Measurements from ENCODE around the gene SLC4A11. TPM values are rescaled to one million over a fixed set of nuclear protein-coding genes. Genes with fewer than 3 reads are reported as not detected.
A peak's percentile ranks its signal among the peaks of the same experiment; 100 is the strongest.
"Not testable (repeated sequence)": the region's sequence is repeated elsewhere in the genome, so short reads cannot be mapped to it uniquely, and the experiment has no call there.

The SLC4A11 gene
- total and polyA plus RNA-seq, 5 experiments from 2014 or later = 1.3 to 2.1 TPM; not detected in 3

- peaks cover 3 to 17% (median 14%) of the 10 kb centered on the region in 4 donors for H3K4me1 Mint-ChIP-seq
- peaks cover 0 to 81% (median 18%) of the 10 kb centered on the region in 3 donors for H3K36me3 Mint-ChIP-seq
- POLR2A ChIA-PET = interaction anchor here (0.6 to 2.4 kb wide), 4 partner anchors 11 to 101 kb away, joined by 4 to 7 read pairs (median 6); no protein-coding TSS in a partner anchor
- DNase-seq (no peak), ATAC-seq (no peak)
- H3K4me3 Mint-ChIP-seq = no peak overlapping the region
- H3K27ac Mint-ChIP-seq = peak overlapping the region in 7 of 10 donors; percentile 48 to 91 (median 53)
- no peaks in the 10 kb centered on the region for H3K27me3 Mint-ChIP-seq
- H3K9me3 Mint-ChIP-seq = no peaks in the 10 kb centered on the region
Measured at GRCh38 chr20:3192226-3193015, 46.6 kb downstream of the SLC4A11 start.

- POLR2A ChIA-PET = no interaction called here
- H3K27me3 Mint-ChIP-seq = no peaks in the 10 kb centered on the region
- ATAC-seq = no peak
- H3K27ac Mint-ChIP-seq = peak overlapping the region in 4 of 10 donors; percentile 10 to 73 (median 35)
- H3K4me1 Mint-ChIP-seq = peaks cover under 1 to 12% (median 9%) of the 10 kb centered on the region in 4 donors
- DNase-seq = peak in 1 of 10 donors; percentile 46
- no peak overlapping the region for H3K4me3 Mint-ChIP-seq
- peaks cover 0 to 73% (median 11%) of the 10 kb centered on the region in 3 donors for H3K36me3 Mint-ChIP-seq
- H3K9me3 Mint-ChIP-seq = no peaks in the 10 kb centered on the region
Measured at GRCh38 chr20:3190681-3191111, 48.3 kb downstream of the SLC4A11 start.

- Mint-ChIP-seq H3K27me3 (no peaks in the 10 kb centered on the region), H3K36me3 (peaks cover 0 to 63% (median 5%) of the 10 kb centered on the region in 3 donors), H3K4me1 (peaks cover 0 to 9% (median 1%) of the 10 kb centered on the region in 4 donors), H3K27ac (peak overlapping the region in 8 of 10 donors; percentile 41 to 80 (median 62)), H3K4me3 (no peak overlapping the region), H3K9me3 (no peaks in the 10 kb centered on the region)
- POLR2A ChIA-PET = no interaction called here
- DNase-seq (no peak), ATAC-seq (no peak)
Measured at GRCh38 chr20:3189561-3190131, 49.3 kb downstream of the SLC4A11 start.

- H3K4me1 Mint-ChIP-seq = peaks cover 0 to 9% (median 0%) of the 10 kb centered on the region in 4 donors
- no peaks in the 10 kb centered on the region for H3K9me3 Mint-ChIP-seq
- H3K4me3 Mint-ChIP-seq = no peak overlapping the region
- peaks cover 0 to 56% (median 5%) of the 10 kb centered on the region in 3 donors for H3K36me3 Mint-ChIP-seq
- no peak for ATAC-seq
- no peak for DNase-seq
- POLR2A ChIA-PET = interaction anchor here (1.0 kb wide), 1 partner anchor 14 kb away, joined by 3 read pairs; no protein-coding TSS in a partner anchor
- peak overlapping the region in 7 of 10 donors; percentile 19 to 78 (median 58) for H3K27ac Mint-ChIP-seq
- H3K27me3 Mint-ChIP-seq = no peaks in the 10 kb centered on the region
Measured at GRCh38 chr20:3188823-3189413, 50.1 kb downstream of the SLC4A11 start.

GRCh38 chr20:3187861-3188260 is 51.1 kb downstream of the SLC4A11 start:
- POLR2A ChIA-PET = not testable (repeated sequence)

GRCh38 chr20:3183896-3184612 is 54.9 kb downstream of the SLC4A11 start:
- Mint-ChIP-seq H3K4me1 (no peaks in the 10 kb centered on the region), H3K27me3 (no peaks in the 10 kb centered on the region), H3K4me3 (no peak overlapping the region), H3K9me3 (no peaks in the 10 kb centered on the region), H3K36me3 (peaks cover 0 to 12% (median 0%) of the 10 kb centered on the region in 3 donors), H3K27ac (peak overlapping the region in 2 of 10 donors; percentile 7 to 49)
- POLR2A ChIA-PET = interaction anchor here (0.6 kb wide), 3 partner anchors 46 to 653 kb away, joined by 3 read pairs; no protein-coding TSS in a partner anchor
- no peak for DNase-seq
- ATAC-seq = no peak

More at GRCh38 chr20:3187861-3188260, 51.1 kb downstream of the SLC4A11 start:
- ATAC-seq, H3K4me3 Mint-ChIP-seq, H3K4me1 Mint-ChIP-seq, H3K27me3 Mint-ChIP-seq, H3K9me3 Mint-ChIP-seq, H3K27ac Mint-ChIP-seq, DNase-seq: not testable (repeated sequence)
- peaks cover 0 to 46% (median 4%) of the 10 kb centered on the region in 3 donors for H3K36me3 Mint-ChIP-seq

- not testable (repeated sequence) for DNase-seq, H3K4me1 Mint-ChIP-seq, H3K27ac Mint-ChIP-seq, H3K4me3 Mint-ChIP-seq, H3K36me3 Mint-ChIP-seq, H3K9me3 Mint-ChIP-seq, H3K27me3 Mint-ChIP-seq, ATAC-seq
- POLR2A ChIA-PET = interaction anchor here (0.7 to 1.0 kb wide), 2 partner anchors 29 to 62 kb away, joined by 3 to 4 read pairs; no protein-coding TSS in a partner anchor
Measured at GRCh38 chr20:3182429-3182828, 56.6 kb downstream of the SLC4A11 start.

GRCh38 chr20:3181270-3181669 is 57.7 kb downstream of the SLC4A11 start:
- Mint-ChIP-seq H3K27ac (no peak overlapping the region), H3K4me3 (no peak overlapping the region), H3K36me3 (peaks cover 0 to 5% (median 0%) of the 10 kb centered on the region in 3 donors), H3K4me1 (no peaks in the 10 kb centered on the region), H3K9me3 (no peaks in the 10 kb centered on the region), H3K27me3 (no peaks in the 10 kb centered on the region)
- ATAC-seq (no peak), DNase-seq (no peak)
- POLR2A ChIA-PET = interaction anchor here (1.0 kb wide), 1 partner anchor 60 kb away, joined by 3 read pairs; no protein-coding TSS in a partner anchor

GRCh38 chr20:3180319-3180718 is 58.7 kb downstream of the SLC4A11 start:
- DNase-seq = no peak
- Mint-ChIP-seq H3K27ac (no peak overlapping the region), H3K9me3 (no peaks in the 10 kb centered on the region), H3K4me1 (peaks cover 0 to 2% (median 0%) of the 10 kb centered on the region in 4 donors), H3K36me3 (peaks cover 0 to 1% (median 0%) of the 10 kb centered on the region in 3 donors), H3K4me3 (no peak overlapping the region), H3K27me3 (peaks cover 0 to 1% (median 0%) of the 10 kb centered on the region in 5 donors)
- ATAC-seq = no peak
- POLR2A ChIA-PET = no interaction called here

GRCh38 chr20:3177746-3178485 is 61.1 kb downstream of the SLC4A11 start:
- no peak for DNase-seq
- no peaks in the 10 kb centered on the region for H3K9me3 Mint-ChIP-seq
- H3K36me3 Mint-ChIP-seq = peaks cover 0 to 2% (median 0%) of the 10 kb centered on the region in 3 donors

More at GRCh38 chr20:3177746-3178485, 61.1 kb downstream of the SLC4A11 start:
- peak overlapping the region in 1 of 10 donors; percentile 58 for H3K4me3 Mint-ChIP-seq
- peaks cover 0 to 8% (median 0%) of the 10 kb centered on the region in 5 donors for H3K27me3 Mint-ChIP-seq
- H3K4me1 Mint-ChIP-seq = peaks cover 7 to 14% (median 10%) of the 10 kb centered on the region in 4 donors
- H3K27ac Mint-ChIP-seq = peak overlapping the region in 1 of 10 donors; percentile 18
- POLR2A ChIA-PET = no interaction called here
- no peak for ATAC-seq

Data from naive thymus-derived CD8-positive, alpha-beta T cell (primary cell).